ENCODE data around the gene EIF2AK3.
"Not testable (repeated sequence)": the region's sequence is repeated elsewhere in the genome, so short reads cannot be mapped to it uniquely, and the experiment has no call there.

EIF2AK3 gene

DNA sequence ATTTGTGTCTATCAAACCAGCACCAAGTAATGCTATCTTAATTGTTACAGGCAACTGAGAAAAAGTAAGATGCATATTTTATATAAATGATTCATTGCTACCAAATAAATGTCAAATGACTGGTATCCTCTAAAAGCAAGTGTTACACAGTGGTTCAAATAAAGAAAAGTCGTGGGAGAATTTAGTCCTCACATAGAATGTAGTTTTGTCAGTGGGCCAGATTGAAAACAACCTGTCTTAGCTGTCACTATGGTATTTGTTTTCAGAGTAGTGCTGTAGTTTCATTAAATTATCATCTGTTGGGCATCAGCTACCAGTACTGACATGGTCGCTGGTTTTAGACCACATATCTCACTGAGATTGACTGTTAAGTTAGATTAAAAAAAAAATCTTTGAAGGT is 10.2 kb upstream of the EIF2AK3 start:
- in situ Hi-C loops (cut with MboI; ENCODE audit: low sequenced_read_pairs), result no loop called here

DNA sequence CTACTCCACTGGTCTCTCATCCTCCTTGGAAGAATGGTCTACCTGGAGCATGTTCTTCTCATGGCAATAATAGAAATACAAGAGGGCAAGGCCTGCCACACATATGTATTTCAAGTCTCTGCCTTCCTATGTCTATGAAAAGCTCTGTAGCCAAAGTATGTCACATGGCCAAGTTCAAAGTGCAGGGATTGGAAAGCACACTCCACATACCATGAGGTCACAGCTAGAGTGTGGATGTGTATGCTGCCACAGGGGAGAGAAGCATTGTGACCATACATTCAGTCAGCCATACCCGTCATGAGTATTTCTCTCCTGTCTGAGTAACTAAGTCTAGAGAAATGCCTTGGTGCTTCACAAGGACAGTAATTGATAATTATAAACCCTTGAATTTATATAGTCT is 8.8 kb upstream of the EIF2AK3 start:
- in situ Hi-C loops (cut with MboI; ENCODE audit: low sequenced_read_pairs), result no loop called here

DNA sequence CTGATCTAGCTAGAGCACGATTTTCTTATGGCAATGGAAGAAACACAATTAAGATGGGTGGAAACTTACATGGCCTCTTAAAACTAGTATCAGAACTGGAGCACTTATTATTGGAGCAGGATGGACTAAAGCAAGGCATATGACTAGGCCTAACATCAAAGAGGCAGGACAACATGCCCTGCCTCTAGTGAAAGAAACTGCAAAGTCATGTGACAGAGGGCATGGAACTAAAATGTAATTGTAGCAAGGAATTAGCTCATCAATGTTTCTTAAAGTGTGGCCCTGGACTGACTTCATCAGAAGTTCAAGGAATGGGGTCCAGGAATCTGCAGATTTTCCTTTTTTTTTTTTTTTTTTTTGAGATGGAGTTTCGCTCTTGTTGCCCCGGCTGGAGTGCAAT is 5.3 kb upstream of the EIF2AK3 start:
- in situ Hi-C loops (cut with MboI; ENCODE audit: low sequenced_read_pairs), result no loop called here

DNA sequence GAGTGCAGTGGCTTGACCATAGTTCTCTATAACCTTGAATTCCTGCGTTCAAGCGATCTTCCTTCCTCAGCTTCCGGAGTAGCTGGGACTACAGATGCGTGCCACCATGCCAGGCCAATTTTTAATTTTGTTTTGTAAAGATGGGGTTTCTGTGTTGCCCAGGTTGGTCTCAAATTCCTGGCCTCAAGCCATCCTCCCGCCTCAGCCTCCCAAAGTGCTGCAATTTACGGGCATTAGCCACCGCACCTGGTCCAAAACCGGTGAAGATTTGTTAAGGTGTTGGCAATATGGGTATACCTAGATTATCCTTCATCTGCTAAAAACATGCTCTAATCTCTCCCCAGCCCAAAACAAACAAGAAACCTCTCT is 1.3 kb upstream of the EIF2AK3 start:
- in situ Hi-C loops (cut with MboI; ENCODE audit: low sequenced_read_pairs), result no loop called here

DNA sequence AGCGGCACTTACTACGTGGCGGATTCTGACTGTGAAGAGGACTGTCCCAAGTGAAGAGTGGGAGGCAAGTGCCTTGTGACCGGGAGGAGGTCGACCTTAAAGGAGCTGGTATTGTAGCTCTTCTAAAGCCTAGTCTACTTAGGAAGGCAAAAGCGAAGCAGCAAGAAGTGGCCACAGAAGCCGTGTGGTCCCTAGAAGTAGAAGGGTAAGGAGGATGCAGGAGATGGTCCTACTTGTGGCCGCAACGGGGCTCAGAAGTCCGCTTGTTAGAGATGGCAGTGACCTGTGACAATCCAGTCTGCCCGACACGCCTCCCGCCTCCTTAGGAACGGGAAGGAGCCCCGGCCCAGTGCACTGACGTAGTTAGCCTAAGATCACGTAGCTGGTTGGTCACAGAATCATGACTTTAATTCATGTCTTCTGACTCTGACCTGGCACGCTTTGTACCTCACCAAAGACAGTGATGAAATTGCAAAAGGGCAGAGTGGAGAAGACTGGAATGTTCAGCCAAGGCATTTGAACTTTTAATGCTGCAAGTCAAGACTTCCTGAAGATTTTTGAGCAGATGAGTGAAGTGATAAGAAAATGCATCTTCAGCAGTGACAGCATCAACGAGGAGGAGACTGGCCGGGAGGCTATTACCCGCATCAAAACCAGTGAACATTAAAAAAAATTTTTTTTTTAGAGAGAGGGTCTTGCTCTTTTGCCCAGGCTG is 749 bp upstream of the EIF2AK3 start:
- in situ Hi-C loops (cut with MboI; ENCODE audit: low sequenced_read_pairs), result no loop called here

DNA sequence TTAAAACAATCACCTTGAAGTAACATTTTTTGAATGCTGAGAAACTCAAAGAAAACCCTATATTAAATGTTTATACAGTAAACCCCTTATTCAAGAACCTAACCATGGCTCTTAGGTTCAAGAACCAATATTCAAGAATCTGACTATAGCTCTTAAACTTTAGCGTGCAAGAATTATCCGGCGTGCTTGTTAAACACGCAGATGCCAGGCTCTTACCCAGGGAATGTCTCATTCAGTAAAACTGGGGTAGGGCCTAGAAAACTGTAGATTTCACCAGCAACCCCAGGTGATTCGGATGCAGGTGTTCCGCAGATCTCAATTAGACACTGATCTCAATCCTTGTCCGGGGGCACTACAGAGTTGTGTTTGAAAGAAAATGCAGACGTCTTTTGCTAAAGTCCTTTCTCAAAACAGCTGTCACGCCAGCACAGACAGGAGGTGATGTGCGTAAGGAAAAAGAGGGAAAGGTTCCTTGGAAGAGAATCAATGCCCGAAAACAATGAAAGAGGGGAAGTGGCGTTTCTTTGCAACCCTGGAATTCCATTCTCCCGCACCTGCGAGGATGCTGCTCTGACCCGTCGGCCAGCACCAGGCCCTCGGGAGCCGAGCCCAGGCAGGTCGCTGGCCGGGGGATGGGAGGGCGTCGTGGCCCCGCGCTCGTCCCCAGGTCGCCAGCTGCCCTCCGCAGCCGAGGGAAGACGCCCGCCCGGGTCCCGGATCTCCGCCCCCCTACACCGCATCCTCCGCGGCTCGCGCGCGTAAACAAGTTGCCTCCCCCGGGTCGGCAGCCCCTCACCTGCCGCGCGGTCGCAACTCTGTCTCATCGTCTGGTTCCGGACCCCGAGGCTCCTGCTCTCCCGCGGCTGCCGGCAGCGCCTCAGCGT is 851 bp downstream of the EIF2AK3 start:
- in situ Hi-C loops (cut with MboI; ENCODE audit: low sequenced_read_pairs), result no loop called here

DNA sequence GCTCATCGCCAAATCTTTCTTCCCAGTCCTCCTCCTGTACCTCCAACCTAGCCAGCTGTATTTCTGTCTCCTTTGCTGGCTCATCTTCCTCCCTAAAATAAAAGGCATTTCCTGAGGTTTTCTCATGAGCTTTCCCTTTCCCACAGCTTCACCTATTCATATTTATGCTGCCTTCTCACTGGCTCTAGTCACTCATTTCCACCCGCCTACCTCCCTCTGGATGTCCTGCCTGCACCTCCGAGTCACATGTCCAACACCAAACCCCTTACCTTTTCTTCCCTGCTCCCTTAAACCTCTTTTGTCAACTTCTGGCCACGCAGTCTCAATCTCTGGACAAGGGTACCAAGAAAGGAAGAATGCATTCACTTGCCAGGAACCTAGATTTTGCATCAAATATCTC is 2.8 kb downstream of the EIF2AK3 start:
- in situ Hi-C loops (cut with MboI; ENCODE audit: low sequenced_read_pairs), result no loop called here

DNA sequence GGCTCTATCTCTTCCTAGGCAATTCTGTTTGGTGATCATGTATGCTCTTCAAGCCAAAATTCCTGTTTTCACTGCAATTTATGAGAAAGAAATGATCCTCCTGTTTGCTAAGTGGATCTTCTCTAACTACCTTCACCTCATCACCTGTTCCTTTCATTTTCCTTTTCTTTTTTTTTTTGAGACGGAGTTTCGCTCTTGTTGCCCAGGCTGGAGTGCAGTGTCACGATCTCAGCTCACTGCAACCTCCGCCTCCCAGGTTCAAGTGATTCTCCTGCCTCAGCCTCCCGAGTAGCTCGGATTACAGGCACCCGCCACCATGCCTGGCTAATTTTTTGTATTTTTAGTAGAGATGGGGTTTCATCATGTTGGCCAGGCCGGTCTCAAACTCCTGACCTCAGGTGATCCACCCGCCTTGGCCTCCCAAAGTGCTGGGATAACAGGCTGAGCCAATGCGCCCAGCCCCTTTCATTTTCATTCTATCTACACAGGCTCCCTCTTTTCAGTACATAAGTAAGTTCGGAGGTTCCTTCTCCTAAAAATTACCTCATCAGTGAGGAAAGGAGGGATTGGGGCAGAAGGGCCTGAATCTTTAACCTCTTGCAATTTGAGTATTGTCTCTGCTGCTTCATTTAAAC is 3.3 kb downstream of the EIF2AK3 start:
- in situ Hi-C loops (cut with MboI; ENCODE audit: low sequenced_read_pairs), result not testable (repeated sequence)

DNA sequence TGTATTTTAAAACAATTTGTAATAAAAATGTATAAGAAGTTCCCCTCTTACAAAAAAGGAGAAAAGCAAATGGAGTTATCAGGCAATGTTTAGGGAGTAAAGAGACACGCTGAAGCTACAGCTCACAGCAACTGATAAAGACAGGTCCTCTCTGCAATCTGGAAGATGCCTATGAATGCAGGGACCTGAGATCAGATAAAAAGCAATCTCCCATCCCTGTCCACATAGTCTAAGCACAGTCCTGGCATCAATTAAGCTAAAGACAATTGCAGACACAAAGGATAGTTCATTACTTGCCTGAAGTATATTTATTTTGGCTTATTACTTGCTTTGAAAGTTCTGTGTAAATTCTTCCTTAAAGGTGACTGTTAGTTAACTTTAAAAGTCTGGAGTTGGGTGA is 5.0 kb downstream of the EIF2AK3 start:
- in situ Hi-C loops (cut with MboI; ENCODE audit: low sequenced_read_pairs), result no loop called here

DNA sequence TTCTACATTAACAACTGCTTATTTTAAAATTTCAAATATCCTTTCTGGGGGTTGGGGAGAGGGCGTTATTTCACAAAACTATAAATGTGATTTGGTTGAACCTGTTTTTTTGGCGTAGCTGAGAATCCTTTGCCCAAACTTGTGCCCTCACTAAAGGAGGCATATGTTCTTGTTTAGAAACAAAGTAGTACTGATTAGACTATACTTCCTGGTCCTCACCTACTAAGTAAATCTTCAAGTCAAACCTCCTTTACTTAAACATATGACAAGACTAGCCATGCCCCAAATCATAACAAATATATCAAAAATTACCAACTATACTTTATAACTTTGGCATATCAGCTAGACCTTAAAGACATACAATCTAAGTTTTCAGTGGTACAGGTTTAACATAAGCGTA is 5.8 kb downstream of the EIF2AK3 start:
- in situ Hi-C loops (cut with MboI; ENCODE audit: low sequenced_read_pairs), result no loop called here

DNA sequence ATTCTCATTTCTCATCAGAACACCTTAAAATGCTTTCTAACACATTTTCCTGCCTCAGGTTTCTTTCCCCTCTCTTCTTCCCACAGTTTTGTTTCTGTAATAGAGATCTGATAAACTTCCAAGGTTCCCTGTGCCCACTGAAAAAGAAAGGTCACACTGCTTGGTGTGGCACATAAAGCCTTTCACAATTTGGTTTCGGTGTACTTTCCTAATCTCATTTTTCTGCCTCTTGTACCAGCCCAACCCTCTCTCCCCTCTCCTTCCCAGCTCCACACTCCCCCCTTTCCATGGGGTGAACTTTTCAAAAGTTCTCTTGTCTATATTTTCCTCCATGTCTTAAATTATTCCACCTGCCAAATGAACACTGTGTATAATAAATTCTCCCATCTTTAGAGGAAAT is 7.2 kb downstream of the EIF2AK3 start:
- in situ Hi-C loops (cut with MboI; ENCODE audit: low sequenced_read_pairs), result no loop called here

DNA sequence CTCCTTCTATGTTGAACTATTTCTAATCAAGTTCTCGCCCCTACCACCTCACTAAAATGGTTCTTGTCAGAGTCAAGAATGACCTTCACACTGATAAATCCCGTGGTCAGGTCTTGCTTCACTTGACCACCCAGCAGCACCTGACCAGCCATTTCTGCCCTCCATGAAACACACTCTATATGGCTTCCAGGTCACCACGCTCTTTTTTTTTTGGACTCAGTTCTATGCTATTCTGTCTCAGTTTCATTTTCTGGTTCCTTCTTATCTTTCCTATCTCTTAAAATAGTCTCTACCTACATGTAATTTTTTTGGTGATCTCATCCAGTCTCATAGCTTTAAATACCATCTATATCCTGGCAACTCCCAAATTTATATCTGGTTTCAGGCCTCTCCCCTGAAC is 11.4 kb downstream of the EIF2AK3 start:
- in situ Hi-C loops (cut with MboI; ENCODE audit: low sequenced_read_pairs), result no loop called here

DNA sequence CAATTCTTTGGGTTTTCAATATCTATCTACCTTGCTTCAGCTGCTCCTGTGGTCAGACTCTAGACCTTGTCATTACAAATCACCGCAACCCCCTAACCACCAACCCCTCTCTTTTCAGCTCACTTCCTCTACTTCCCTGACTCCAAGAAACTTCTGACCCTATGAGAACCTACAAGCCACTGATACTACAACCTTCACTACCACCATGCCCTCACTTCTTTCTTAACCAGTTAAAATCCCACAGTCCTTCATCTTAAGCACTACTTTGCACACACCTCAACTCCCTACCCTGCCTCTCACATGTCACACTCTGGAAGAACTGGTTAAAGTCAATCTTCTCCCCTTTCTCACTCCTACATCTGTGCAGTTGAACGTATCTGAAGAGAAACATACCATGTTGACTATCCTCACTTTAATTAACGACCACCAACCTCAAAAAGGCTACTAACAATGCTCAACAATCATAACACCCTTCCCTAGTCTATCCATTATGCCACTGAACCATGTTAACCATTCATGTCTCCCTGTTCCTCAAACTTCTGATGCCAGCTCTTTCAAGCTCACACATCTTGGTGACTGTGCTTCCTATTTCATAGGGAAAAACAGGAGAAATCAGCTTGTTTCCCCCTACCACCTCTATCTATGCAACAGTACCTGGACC is 12.6 kb downstream of the EIF2AK3 start:
- in situ Hi-C loops (cut with MboI; ENCODE audit: low sequenced_read_pairs), result no loop called here

DNA sequence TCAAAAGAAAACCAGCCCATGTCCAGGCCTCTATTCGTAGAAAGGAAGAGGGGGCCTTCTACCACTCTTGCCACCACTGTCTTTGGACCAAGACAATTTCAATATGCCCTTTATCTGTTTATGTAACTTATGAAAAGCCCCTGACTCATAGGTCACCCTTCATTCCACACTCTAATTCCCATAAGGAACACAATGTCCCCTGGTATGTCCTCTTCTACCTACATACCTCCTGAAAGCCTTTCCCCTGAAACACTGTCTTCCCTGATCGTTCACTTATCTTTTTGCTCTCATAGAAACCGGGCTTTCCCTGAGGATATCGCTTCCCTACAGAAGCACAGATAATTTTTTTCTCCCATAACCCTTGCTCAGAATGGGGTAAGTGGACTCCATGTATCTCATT is 13.3 kb downstream of the EIF2AK3 start:
- in situ Hi-C loops (cut with MboI; ENCODE audit: low sequenced_read_pairs), result no loop called here

DNA sequence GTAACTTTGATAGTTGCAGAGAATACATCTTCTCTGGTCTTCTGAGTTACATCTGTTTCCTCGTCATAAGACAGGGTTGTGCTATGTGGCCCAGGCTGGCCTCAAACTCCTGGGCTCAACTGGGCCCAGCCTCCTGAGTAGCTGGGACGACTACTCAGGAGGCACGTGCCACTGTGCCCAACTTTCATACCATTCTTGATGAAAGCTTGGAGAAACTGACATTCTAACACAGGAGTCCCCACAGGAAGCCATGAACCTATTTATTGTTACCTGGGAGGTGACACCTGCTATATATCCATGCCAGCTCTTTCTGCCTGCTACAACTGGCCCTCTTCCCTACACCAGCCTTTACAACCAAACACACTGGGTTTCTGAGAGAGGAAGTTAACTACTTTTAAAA is 19.1 kb downstream of the EIF2AK3 start:
- in situ Hi-C loops (cut with MboI; ENCODE audit: low sequenced_read_pairs), result no loop called here

DNA sequence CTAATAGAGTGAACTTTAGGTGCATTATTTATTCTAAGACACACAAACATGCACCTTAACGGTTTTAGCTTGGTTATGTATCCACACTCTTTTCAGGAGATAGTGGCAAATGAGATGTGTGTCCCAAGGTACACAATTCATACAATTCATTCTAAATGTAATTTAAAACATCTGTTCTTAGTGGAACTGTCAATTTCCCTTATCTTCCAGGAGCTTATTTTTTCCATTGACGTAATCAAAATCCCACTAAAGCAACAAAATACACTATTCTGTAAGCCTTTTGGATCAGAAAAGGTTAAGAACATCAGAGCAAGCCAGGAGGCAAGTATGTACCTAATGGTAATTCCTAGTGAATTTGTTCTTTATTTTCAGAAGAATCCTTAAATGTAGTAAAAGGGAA is 19.8 kb downstream of the EIF2AK3 start:
- in situ Hi-C loops (cut with MboI; ENCODE audit: low sequenced_read_pairs), result no loop called here

DNA sequence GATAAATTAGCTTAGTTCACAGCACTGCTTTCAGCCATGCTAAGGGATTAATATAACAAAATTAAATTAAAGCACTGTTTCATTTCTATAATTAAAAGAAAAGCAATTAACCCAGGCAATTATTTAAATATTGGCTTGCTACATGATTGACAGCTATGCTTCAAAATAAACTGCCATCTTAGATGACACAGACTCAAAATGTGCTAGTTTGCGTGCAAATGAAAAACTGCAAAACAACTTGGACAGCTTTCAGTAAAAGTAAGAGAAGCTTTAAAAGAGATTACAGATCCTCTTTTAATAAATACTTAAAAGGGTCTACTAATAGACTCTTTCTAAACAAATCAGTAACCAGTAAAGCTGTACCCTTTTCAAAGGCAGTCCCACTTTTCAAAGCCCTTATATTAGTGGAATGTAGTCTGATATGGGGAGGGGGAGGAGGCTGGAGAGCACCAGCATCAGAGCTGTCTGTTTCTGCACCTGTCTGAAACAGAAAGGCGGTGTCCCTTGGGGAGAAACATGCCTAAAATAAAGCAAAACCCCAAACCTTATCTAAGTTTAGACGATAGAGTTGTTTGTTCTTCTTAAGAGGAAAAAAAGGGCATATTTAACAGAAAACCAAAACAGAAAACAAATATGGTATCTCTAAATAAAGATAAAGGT is 20.8 kb downstream of the EIF2AK3 start:
- in situ Hi-C loops (cut with MboI; ENCODE audit: low sequenced_read_pairs), result no loop called here

DNA sequence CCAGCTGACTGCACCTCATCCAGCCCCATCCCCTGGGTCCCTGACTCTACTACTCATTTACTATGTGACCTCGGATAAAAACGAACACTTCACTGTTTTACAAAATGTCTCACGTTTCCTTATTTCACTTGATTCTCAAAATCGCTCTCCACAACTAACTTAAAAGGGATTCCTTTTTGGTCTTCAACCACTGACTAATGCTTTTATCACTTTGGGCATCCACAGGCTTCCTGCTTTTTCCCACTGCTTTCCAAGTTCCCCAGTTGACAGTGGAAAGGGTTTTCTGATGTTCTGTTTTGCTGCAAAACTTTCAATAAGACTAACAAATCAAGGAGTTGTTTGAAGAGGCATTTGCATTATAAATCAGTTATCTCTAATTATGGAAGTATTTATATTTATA is 24.1 kb downstream of the EIF2AK3 start:
- in situ Hi-C loops (cut with MboI; ENCODE audit: low sequenced_read_pairs), result no loop called here

DNA sequence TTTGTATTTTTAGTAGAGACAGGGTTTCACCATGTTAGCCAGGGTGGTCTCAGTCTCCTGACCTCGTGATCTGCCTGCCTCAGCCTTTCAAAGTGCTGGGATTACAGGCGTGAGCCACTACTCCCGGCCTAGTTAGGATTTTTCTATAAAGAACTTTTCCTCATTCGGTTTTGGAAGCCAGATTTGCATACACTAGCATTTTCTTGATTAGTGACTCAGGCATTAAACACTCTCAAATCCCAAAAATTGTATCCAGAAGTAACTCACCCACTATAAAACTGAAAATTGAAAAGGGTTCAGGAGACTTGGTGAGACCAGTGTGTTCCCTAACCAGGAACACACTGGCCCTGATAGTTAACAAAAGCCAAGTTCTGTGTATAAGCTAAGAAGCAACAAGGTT is 25.2 kb downstream of the EIF2AK3 start:
- in situ Hi-C loops (cut with MboI; ENCODE audit: low sequenced_read_pairs), result no loop called here

DNA sequence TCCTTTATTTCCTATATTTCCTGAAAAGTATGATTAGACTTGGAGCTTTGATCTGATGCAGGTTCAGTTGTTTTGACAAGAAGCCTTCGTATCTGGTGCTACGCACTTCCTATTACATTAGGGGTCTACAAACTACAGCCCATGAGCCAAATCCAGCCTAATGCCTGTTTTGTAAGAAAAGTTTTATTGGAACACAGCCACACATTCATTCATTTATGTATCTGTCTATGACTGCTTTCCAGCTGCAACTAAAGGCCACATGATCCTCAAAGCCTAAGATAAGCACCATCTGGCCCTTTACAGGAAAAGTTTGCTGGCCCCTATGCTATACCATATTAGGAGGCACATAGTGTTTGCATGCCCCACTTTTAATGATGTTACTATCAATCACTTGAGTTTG is 26.0 kb downstream of the EIF2AK3 start:
- in situ Hi-C loops (cut with MboI; ENCODE audit: low sequenced_read_pairs), result no loop called here

DNA sequence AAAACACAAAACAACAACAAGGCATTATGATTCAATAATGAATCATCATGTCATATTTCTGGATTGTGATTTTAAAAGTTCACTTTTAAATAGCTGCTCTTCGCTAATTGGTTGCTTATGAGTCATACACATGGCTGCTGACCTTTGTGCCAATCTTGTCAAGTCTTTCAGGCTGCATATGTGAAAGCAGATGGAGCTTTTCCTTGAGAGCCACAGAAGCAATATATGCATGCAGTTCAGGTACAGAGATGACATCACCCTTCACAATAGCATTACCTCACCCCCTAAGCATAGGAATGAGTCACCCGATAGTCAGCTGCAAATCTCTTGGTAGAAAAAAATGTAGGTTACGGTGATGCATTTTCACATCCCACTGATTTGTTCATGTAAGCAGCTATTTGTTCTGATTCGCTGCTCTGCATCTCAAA is 27.2 kb downstream of the EIF2AK3 start:
- in situ Hi-C loops (cut with MboI; ENCODE audit: low sequenced_read_pairs), result no loop called here

All from hTERT RPE-1 (cell line).